LHCN-M2 (cell line): ENCODE measurements around the gene CTNNA1. TPM values are rescaled to one million over a fixed set of nuclear protein-coding genes. Genes with fewer than 3 reads are reported as not detected.
"Not testable (repeated sequence)": the region's sequence is repeated elsewhere in the genome, so short reads cannot be mapped to it uniquely, and the experiment has no call there.

Experiments
- DNase-seq: peaks from one replicate; pipeline ENCODE4 v3.0.0-alpha.2; 2012; ENCODE audit warnings: low read depth
- polyA plus RNA-seq: library from polyadenylated mRNA; unstranded; fragments of >200 nt; gene quantifications from one replicate; pipeline ENCODE4 v1.2.1, GENCODE V29; 2012; ENCODE audit warnings: missing spikeins
- total RNA-seq: library from RNA; depleted of rRNA; stranded (reverse); fragments of >200 nt; gene quantifications from 2 replicates; pipeline ENCODE4 v1.2.3, GENCODE V29; 2014; rRNA removed

CTNNA1 gene
- 225 and 232 TPM in 2 replicates for total RNA-seq
- 195 TPM for polyA plus RNA-seq

GRCh38 chr5:138752951-138753793 is at the start of gene CTNNA1:
Gene CTNNA1 (plus strand): TSS chr5:138753425. CDS start chr5:138781925, 28,500 bp downstream.
- DNase-seq = peak; percentile 53

DNA sequence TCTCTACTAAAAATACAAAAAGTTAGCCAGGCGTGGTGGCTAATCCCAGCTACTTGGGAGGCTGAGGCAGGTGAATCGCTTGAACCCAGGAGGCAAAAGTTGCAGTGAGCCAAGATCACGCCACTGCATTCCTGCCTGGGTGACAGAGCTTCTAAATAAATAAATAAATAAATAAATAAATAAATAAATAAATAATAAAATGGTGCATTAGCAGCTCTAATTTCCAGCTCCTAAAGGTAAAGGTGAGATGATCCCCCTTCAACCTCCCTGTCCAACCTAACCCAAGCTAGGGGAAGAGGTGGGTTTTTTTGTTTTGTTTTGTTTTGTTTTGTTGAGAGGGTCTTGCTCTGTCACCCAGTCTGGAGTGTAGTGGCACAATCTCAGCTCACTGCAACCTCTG is 49.4 kb upstream of the CTNNA1 start:
- DNase-seq = not testable (repeated sequence)

DNA sequence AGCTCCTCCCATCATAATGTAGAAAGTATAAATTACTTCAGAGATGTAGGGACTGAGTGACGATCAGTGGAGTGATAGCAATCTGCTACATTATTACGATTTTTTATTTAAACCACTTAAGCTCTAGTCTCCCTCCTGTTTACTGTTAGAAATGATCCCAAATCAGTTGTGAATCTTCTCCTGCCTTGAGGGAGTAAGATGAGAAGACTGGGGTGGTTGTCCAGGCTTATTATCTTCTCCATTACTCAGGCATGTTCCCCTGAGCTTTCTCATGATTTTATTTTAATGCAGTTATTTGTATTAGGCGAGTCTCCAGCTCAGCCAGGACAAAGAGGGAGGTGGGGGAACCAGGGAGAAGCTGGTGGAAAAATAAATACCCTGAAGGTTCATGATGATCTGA is 48.2 kb upstream of the CTNNA1 start:
- DNase-seq = no peak

DNA sequence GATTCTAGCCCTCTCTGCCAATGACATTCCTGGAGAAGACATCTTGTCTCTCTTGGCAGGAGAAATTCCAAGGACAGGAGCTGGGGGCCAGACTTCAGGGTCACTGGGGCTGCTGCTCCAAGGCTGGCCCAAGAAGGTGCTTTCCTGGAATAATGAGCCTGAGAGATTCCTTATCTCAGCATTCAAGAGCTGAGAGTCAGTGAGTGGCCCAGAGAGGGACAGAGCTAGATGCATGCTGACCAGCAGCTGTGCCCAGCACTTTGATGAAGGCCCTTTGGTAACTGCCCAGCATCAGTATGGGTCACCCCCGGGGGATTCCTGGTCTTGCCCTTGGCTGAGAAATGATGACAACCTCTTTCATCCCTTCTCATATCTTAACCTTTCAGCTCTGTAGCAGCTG is 47.7 kb upstream of the CTNNA1 start:
- DNase-seq = no peak

- peak; percentile 87 for DNase-seq
Observed at GRCh38 chr5:138706655-138707480, 46.4 kb upstream of the CTNNA1 start.

DNA sequence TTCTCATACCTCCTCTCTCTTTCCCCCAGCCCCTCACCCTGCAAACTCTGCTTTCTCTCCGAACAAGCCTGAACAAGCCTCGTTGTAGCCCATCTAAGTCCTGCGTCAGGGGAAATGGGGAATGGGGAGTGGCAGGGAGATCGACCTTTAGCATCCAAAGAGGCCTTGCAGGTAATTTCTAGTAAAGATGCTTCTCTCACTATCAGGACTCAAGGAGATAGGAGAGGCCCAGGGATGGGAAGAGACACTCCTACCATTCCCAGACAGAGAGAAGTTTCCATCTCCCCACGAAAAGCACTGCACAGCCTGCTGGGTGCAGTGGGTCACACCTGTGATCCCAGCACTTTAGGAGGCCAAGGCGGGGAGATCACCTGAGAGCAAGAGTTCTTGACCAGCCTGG is 44.4 kb upstream of the CTNNA1 start:
- no peak for DNase-seq

DNA sequence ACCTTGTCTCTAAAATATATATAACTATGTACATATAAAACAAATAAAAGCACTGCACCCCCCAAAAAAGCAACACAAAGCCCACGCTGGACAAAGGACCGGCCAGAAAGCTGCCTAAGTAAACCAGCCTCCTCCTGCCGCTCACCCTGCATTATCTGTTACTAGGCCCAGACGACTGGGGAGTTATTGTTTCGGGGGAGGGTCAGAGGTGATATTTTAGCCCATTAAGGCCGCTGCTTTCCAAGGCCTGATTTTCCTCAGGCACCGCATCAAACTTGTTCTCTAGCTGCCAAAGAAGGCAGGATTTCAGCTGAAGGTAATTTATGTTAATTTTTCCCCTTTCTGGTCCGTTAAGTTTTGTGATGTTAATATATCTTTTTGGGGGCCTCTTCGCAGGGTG is 44.0 kb upstream of the CTNNA1 start:
- DNase-seq = no peak

GRCh38 chr5:138711087-138711486 is 42.1 kb upstream of the CTNNA1 start:
- DNase-seq = no peak

DNA sequence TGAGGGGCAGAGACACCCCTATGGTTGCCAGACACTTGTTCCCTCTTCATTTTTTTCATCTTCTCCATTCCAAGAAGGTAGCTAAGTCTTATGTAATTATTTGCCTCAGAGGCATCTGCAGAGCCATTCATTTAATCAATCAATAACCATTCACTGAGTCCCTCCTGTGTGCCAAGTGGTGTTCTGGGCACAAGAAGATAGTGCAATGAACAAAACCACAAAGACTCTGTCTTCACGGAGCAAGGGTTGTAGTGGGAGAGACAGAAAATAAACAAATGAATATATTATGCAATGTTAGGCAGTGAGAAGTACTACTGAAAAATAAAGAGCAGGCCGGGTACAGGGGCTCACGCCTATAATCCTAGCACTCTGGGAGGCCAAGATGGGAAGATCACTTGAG is 41.4 kb upstream of the CTNNA1 start:
- DNase-seq = no peak

DNA sequence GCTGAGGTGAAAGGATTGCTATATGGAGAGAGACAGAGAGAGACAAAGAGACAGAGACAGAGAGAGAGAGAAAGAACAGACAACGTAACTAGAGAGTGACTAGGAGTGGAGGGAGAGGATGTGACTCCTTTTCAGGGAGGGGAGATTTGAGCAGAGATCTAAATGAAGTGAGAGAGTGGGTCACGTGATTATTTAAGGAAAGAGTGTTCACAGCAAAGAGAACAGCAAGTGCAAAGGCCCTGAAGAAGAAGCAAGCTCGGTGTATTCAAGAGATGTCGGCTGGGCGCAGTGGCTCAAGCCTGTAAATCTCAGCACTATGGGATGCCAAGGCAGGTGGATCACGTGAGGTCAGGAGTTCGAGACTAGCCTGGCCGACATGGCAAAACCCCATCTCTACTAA is 40.9 kb upstream of the CTNNA1 start:
- DNase-seq = no peak

GRCh38 chr5:138712791-138713190 is 40.4 kb upstream of the CTNNA1 start:
- no peak for DNase-seq

- no peak for DNase-seq
Observed at GRCh38 chr5:138713247-138713646, 40.0 kb upstream of the CTNNA1 start.

- DNase-seq = no peak
Observed at GRCh38 chr5:138714694-138715093, 38.5 kb upstream of the CTNNA1 start.

DNA sequence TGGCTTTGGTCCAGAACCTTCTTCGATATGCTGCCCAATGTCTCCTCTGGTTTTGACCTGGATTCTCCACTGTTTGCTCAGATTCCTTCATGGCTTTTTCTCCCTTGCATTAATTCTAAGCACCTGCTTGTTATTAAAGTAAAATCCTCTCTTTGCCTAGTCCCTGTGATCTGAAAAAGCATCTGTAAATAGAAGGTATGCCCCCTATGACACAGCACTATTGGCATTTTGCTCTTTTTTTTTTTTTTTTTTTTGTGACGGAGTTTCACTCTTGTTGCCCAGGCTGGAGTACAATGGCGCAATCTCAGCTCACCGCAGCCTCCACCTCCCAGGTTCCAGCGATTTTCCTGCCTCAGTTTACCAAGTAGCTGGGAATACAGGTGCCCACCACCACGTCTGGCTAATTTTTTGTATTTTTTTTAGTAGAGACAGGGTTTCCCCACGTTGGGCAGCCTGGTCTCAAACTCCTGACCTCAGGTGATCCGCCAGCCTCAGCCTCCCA is 37.2 kb upstream of the CTNNA1 start:
- not testable (repeated sequence) for DNase-seq

GRCh38 chr5:138716456-138716924 is 36.7 kb upstream of the CTNNA1 start:
- DNase-seq = no peak

DNA sequence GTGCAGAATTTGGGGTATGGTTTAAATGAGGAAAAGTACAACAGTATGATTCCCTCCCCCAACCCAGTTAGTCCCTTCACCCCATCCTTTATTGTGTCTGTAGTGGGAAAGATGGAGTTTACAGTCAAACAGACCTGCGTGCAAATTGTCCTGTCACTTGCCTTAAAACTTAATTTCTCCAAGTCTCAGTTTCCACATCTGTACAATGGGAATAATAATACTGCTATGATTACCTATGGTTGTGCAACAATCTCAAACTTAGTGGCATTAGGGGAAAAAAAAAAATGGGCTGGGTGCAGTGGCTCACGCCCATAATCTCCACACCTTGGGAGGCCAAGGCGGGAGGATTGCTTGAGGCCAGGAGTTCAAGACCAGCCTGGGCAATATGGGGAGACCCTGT is 35.8 kb upstream of the CTNNA1 start:
- DNase-seq = no peak

GRCh38 chr5:138719811-138720210 is 33.4 kb upstream of the CTNNA1 start:
- DNase-seq = no peak

- no peak for DNase-seq
Observed at GRCh38 chr5:138720840-138721239, 32.4 kb upstream of the CTNNA1 start.

DNA sequence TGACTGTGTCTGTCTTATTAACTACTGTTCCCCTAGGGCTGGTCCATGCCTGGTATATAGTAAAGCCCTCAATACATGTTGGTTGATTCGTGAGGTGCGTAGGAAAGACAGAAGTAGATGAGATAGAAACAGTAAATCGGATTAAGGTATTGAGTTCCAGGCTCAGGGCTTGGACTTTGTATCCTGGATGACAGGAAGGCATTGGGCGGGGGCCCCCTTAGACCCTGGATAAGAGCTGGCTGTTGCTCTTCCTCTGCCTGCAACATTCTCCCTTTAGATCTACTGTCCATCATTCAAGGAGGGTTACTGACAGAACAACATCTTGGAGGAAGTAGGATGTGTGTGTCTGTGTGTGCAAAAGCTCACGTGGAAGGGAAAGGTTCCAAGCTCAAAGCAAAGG is 31.2 kb upstream of the CTNNA1 start:
- DNase-seq = no peak

GRCh38 chr5:138722544-138723177 is 30.6 kb upstream of the CTNNA1 start:
- no peak for DNase-seq

DNA sequence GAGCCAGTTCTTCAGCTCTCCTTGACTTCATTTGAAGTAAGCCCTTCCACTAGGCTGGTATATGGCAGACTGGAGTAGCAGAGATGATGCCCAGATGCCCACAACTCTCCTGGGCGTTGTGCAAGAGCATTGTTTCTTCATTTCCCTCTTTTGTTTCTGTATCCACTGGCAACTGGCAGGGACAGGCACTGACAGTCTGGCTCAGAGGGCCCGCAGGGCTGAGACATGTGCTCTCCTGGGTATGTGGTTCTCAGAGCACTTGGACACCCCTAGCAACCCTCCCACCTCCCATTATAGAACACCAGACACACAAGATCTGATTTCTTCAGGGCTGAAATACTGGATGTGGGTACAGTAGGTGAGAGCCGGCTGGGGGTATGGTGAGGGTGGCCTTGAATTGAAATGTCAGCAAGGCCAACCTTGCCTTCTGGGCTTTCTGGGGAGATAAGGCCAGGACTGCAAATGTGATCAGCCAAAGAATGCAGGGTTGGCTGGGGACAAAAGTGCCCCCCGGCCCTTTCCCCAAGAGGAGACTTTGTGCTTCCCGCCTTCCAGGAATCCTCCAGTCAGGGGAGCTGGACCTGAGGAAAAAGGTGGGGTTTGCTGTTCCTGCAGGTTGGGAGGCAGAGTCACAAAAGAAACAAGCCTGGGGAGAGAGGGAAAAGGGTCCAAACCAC is 28.6 kb upstream of the CTNNA1 start:
- peak; percentile 79 for DNase-seq
